C4-2B (cell line): ENCODE results near the gene MDFIC2.

Experiments used
- H3K27ac ChIP-seq: fragments of 450-650 bp; 2 replicates; pipeline ENCODE4 v1.5.1; 2017
- CTCF ChIP-seq: fragments of 450-650 bp; conservative IDR thresholded peaks from 2 replicates; pipeline ENCODE4 v1.5.1; 2017; ENCODE audit warnings: mild to moderate bottlenecking
- ZFX ChIP-seq: fragments of 450-650 bp; IDR thresholded peaks from 2 replicates; pipeline ENCODE4 v1.6.1; 2017

Gene MDFIC2

GRCh38 chr3:70180664-70181063 lies 131.8 kb downstream of the MDFIC2 start:
- TF ChIP-seq CTCF, result no peak
- H3K27ac ChIP-seq, result no peak overlapping the region

GRCh38 chr3:70179111-70179510 lies 133.3 kb downstream of the MDFIC2 start:
- TF ChIP-seq CTCF (no peak), ZFX (no peak)
- no peak overlapping the region for H3K27ac ChIP-seq

- TF ChIP-seq CTCF (no peak), ZFX (no peak)
Observed at GRCh38 chr3:70177881-70178645, 134.4 kb downstream of the MDFIC2 start.

GRCh38 chr3:70176224-70176623 lies 136.2 kb downstream of the MDFIC2 start:
- H3K27ac ChIP-seq, result no peak overlapping the region
- TF ChIP-seq ZFX, result no peak
- TF ChIP-seq CTCF, result no peak

More at GRCh38 chr3:70177881-70178645, 134.4 kb downstream of the MDFIC2 start:
- no peak overlapping the region for H3K27ac ChIP-seq

- no peak overlapping the region for H3K27ac ChIP-seq
- TF ChIP-seq ZFX (no peak), CTCF (no peak)
Observed at GRCh38 chr3:70156808-70157207, 155.6 kb downstream of the MDFIC2 start.

GRCh38 chr3:70150599-70150998 lies 161.8 kb downstream of the MDFIC2 start:
- TF ChIP-seq CTCF, result no peak
- no peak for TF ChIP-seq ZFX
- H3K27ac ChIP-seq, result no peak overlapping the region

GRCh38 chr3:70149714-70150400 lies 162.6 kb downstream of the MDFIC2 start:
- no peak for TF ChIP-seq ZFX
- TF ChIP-seq CTCF, result no peak
- no peak overlapping the region for H3K27ac ChIP-seq
